ENCODE data around the gene PPA1.
"Not testable (repeated sequence)": the region's sequence is repeated elsewhere in the genome, so short reads cannot be mapped to it uniquely, and the experiment has no call there.

The PPA1 gene

GRCh38 chr10:70233109-70233938 is at the start of gene PPA1:
TSS of gene PPA1 (minus strand) at chr10:70233429. CDS start at chr10:70233327, 102 bp downstream.
- peak; percentile 97 for DNase-seq (ENCODE audit: low spot score)

- DNase-seq (ENCODE audit: low spot score) = no peak
Observed at GRCh38 chr10:70281609-70282008, 48.4 kb upstream of the PPA1 start.

- no peak for DNase-seq (ENCODE audit: low spot score)
Observed at GRCh38 chr10:70280099-70280498, 46.9 kb upstream of the PPA1 start.

DNA sequence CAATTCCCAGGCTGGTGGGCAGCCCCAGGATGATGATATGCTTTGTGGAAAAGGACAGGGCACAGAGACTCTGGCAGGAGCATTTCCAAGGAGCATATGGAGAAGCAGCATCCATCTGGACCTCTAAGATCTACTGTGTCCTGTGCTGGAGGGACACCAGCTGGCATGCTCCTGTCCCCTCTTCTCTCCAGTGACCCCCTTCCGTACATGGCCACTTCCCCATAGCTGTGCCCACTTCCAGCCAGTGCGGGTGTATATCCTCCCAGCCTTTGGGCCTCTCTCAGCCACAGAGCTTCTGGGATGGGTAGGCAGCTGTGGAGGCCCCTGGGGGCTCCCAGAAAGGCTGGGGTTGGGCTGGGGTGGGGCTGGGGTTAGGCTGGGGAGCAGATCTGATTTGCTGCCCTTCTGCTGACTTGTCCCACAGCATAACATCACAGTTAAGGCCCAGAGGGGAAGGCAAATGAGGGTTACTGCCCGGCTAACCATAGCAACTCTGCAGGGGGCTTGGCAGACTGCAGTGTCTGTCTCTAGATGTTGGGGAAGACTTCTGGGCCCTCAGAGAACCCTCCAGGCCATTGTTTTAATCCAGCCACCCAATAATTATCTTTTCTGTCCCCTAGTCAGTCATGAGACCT is 44.3 kb upstream of the PPA1 start:
- DNase-seq (ENCODE audit: low spot score) = no peak

DNA sequence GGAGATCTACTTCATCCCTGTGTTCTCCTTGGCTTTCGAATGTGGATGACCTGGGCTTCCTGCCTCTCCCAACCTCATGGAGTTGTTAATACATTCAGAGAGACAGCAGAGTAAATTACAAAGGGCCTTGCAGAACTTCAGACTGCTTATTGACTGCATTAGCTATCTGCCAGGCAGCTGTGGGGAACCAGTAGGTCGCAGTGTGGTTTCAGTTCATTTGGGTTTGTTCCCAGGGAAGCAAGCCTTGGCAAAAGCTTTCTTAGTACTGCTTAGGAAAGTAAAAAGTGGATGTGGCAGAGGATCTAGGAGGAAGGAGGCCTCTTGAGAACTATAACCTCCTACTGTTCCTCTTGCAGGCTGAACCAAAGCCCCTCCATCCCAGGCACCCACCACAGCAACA is 41.4 kb upstream of the PPA1 start:
- DNase-seq (ENCODE audit: low spot score) = peak; percentile 87

GRCh38 chr10:70272925-70273316 is 39.7 kb upstream of the PPA1 start:
- peak; percentile 42 for DNase-seq (ENCODE audit: low spot score)

- no peak for DNase-seq (ENCODE audit: low spot score)
Observed at GRCh38 chr10:70271996-70272924, 39.0 kb upstream of the PPA1 start.

- DNase-seq (ENCODE audit: low spot score) = no peak
Observed at GRCh38 chr10:70270952-70271351, 37.7 kb upstream of the PPA1 start.

DNA sequence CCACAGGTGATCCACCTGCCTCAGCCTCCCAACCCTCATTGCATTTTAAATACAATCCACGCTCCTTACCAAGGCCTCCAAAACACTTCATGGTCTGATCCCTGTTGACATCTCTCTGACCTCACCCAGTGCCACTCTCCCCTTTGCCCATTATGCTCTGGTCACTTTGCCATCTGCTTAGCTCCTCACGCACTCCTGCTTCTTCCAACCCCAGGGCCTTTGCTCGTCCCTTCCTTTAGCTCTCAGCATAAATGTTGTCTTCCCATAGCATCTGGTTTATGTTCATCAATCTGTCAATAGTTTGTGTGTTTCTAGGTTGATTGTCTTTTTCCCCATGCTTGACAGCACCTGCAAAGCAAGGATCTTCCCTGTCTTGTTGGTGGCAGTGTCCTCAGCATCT is 36.5 kb upstream of the PPA1 start:
- no peak for DNase-seq (ENCODE audit: low spot score)

GRCh38 chr10:70268376-70268775 is 35.1 kb upstream of the PPA1 start:
- no peak for DNase-seq (ENCODE audit: low spot score)

DNA sequence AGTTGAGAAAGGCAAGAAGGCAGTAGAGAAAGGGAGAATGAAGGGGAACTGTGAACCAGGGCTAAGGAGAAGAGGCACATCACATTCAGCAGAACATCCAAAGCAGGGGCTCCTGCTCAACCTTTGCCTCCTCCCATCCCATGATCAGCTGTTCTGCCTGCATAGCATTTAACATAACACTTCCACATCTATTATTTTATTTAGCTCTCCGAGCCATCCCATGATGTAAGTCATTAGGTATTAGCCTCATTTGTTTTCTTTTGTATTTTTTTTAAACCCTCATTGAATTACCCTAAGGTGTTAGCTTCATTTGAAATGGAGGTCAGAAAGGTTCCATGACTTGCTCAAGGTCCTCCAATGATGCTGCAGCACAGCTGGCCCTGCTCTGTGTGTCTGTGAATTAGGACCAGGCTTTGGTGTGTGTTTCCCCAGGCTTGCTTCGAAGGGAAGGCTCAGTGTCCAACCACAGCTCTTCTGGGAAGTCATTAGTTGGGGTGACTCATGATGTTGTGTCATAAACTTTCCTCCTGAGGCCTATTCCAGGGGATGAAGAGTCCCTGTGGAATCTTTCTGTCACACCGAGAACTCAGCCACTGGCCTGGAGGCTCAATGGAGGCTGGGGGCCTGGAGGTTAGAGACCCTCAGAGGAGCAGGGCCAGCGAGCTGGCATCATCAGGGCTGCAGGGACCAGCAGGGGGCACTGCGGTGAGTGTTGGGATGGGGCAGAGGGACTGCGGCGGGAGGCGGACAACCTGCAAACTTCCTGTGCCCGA is 34.1 kb upstream of the PPA1 start:
- no peak for DNase-seq (ENCODE audit: low spot score)

GRCh38 chr10:70266701-70267100 is 33.5 kb upstream of the PPA1 start:
- no peak for DNase-seq (ENCODE audit: low spot score)

- DNase-seq (ENCODE audit: low spot score) = no peak
Observed at GRCh38 chr10:70266056-70266455, 32.8 kb upstream of the PPA1 start.

GRCh38 chr10:70265032-70265689 is 31.9 kb upstream of the PPA1 start:
- DNase-seq (ENCODE audit: low spot score) = peak; percentile 56

DNA sequence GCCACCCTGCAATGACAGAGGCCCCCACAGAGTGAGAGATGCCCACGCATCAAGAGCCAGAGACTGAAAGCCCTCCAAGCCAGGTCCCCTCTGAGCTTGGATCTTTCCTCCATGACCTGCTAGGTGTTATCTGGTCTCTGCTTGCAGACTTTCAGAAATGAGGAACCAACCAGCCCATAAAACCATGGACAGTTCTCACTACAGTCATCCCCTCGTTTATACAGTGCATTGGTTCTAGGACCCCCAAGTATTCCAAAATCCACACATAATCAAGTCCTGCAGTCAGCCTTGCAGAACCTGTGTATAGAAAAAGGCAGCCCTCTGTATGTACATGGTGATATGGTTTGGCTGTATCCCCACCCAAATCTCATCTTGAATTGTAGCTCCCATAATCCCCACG is 27.5 kb upstream of the PPA1 start:
- no peak for DNase-seq (ENCODE audit: low spot score)

- DNase-seq (ENCODE audit: low spot score) = no peak
Observed at GRCh38 chr10:70260259-70260658, 27.0 kb upstream of the PPA1 start.

DNA sequence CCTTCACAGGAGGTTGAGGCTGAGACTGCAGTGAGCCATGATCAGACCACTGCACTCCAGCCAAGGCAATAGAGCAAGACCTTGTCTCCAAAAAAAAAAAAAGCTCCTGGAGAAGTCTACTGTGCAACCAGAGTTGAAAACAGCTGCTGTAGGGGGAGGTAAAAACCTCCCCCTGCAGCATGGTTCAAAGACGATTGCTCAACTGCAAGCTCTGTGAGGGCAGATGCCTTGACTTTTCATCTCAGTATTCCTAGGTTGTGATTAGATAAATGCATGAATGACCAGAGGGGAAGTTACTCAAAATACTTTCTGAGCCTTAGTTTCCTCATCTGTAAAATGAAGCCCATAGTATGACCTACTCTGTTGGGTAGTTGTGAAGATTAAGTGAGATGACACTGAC is 25.0 kb upstream of the PPA1 start:
- no peak for DNase-seq (ENCODE audit: low spot score)

DNA sequence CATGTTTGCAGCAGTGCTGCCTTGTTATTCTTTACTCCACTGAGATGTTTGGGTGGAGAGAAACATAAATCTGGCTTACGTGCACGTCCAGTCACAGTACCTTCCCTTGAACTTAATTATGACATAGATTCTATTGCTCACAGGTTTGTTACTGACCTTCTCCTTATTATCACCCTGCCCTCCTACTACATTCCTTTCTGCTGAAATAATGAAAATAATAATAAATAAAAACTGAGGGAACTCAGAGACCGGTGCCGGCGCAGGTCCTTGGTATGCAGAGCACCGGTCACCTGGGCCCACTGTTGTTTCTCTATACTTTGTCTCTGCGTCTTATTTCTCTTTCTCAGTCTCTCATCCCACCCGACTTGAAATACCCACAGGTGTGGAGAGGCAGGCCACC is 24.6 kb upstream of the PPA1 start:
- not testable (repeated sequence) for DNase-seq (ENCODE audit: low spot score)

DNA sequence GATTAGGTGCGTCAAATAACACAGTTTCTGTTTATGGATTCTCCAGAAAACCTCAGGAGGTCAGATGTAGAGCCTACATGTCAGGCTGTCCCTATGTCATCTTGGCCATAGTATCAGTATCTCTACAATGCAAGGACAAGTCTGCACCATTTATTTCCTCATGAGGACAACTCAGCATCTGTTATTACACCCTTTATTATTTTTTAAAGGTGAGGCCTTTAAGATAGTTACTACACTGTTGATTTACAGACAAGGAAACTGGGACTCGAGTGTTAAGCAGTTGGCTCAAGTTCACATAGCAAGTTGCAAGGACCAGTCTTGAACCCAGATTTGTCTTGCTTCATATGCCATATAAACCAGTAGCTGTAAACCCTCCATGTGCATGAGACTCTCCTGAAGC is 23.2 kb upstream of the PPA1 start:
- no peak for DNase-seq (ENCODE audit: low spot score)

GRCh38 chr10:70255329-70256299 is 22.4 kb upstream of the PPA1 start:
- peak; percentile 77 for DNase-seq (ENCODE audit: low spot score)
